EL (cell line): ENCODE results near the gene APH1B.

Source experiments
- DNase-seq: peaks from one replicate; pipeline ENCODE4 v3.0.0-alpha.2; 2016

APH1B gene

DNA sequence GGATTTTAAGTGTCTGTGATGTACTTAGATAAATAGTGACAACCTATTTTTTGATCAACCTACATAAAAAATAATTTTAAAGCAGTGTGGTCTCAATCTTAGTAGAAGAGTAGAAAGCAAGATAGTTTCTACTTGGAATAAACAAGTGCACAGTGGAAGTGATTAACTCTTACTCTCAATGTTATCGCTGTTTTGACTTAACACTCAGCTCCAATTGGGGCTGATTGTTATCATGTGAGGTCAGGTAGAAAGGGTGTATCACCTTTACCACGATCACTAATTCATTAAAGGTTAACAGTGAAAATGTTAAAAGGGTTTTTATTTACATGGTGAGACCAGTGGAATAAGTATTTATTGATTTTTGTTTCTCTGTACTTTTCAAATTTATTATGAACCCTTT, 22.4 kb upstream of the APH1B start:
- no peak for DNase-seq

DNA sequence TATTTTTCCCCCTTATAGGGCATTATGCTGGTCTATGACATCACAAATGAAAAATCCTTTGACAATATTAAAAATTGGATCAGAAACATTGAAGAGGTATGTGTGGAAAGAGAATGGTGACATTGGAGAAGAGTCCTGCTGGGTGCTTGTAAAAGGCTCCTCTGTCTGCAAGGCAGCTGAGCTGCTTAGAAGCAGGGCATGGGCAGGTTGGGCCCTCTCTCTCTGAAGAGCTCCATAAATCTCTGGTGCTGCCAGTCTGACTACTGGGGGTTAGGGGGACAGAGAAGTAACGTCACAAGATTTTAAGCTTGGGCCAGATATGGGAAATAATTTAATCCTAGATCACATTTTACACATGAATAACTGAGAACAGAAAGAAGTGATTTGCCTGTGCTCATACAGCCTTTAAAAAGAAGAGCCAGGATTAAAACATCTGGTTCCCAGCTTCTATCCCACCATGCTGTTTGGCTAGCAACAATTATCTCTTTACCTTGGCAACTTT, 21.9 kb upstream of the APH1B start:
- DNase-seq: no peak

DNA sequence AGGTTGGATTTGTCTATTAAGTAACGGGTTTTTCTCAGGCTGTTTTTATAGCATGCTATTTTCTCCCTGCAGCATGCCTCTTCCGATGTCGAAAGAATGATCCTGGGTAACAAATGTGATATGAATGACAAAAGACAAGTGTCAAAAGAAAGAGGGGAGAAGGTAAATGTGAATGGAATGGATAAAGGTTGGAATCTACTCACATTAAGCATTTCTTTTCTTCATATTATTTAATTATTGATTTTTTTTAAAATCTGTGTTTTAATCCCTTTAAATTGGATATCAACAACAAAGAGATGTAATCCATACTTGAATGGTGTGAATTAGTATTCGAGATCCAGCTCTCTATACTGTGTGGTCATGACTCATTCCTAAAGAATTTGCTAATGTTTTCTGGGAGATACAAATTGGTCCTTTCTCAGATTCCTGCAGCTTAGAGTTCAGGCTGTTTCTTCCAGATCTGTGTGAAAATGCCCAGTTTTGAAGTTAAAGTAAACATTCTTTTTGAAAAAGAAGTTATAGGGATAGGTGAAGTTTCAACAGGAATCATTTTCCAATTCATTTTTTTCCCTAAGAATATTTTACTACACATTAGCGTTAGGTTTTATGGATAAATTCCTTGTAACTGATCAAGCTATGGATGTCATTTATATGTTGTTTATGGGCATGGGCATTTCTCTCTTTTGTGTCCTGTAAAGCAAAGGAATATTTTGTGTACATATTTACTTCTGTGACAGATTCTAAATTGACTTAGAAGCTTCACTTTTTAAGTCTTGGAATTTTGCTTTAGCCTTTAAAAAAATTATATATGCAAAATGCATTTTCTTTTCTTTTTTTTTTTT, 20.8 kb upstream of the APH1B start:
- DNase-seq: peak; percentile 85

DNA sequence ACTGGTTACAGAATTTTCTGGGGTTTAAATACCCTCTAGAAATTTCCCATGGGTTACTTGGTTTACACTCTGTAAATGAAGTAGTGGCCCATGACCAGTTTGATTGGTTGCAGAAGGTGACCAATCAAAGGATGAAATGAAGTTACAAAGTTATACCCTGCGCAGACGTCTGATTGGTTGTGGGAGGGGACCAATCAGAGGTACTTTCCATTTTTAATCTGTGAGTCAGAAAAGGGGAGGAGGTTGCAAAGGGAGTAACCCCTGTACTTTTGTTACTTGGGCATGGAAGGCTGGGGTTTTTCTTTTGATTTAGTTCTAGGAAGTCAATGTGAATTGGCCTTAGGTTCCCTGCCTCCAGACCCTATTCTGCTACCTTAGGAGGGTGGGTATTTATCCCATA, 18.7 kb upstream of the APH1B start:
- no peak for DNase-seq

DNA sequence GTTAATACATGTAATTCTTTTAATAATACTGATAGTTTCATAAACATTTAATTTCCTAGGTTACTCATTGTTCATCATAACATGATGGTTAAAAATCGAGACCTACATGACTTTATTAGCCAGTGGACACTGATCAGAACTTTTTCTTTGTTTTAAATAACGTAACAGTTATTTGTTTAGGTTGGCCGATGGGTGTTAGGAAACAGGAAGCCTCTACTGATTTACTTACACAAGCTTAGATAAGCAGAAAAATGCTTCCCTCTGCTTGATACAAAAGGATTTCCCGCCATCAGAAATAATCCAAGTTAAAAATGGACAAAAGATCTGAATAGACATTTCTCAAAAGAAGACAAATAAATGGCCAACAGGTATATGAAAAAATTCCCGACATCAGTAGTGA, 16.6 kb upstream of the APH1B start:
- DNase-seq: no peak

DNA sequence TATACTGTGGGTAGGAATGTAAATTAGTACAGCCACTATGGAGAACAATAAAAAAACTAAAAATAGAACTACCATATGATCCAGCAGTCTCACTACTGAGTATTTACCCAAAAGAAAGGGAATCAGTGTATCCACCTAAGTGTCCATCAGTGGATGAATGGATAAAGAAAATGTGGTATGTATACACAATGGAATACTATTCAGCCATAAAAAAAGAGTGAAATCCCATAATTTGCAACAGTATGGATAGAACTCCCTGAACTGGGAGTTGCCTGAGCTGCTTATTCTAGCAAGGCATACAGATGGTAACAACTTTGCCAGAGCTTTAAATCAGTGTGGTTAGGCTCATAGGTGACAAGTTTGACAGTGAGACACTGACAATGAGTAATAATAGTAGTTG, 16.1 kb upstream of the APH1B start:
- DNase-seq: no peak

DNA sequence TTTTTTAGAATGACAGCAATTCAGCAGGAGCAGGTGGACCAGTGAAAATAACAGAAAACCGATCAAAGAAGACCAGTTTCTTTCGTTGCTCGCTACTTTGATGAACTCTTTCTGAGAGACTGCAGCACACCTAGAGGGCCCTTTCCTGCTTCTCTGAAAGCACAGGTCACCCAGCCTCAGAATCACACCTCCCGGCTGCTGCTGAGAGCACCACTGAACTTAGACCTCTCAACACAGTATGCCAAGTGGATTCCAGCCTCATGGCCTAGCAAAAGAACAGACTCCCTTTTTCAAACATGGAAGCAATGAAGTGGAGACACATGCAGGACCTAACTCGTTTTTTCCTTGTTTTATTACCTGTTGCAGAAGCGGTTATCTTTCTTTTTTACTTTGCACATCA, 13.9 kb upstream of the APH1B start:
- DNase-seq: no peak

DNA sequence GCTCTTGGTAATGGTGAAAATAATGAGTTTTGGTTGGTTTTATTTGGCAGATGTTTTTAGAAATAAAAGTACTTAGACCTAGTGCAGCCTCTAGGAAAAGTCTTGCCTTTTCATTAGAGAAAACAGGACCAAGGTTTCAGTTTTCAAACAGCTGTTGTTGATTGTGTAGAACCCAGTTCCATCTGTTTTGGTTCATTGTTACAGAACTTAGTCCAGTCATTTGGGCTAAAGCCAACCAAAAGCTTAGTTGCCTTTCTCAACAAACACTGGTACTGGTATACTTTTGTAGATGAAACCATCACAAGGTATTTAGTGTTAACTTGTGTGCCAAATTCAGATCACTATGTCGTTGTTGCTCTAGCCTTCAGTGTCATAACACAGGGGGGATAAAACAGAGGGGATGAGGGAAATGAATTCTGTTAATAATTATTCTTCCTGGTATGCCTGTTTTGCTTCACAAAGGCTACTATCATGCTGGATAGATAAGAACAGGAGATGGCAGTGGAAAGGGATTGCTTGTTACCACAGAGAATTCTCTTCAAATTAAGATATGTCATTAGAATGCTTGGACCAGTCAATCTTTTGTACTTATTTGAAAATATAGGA, 12.6 kb upstream of the APH1B start:
- DNase-seq: no peak

DNA sequence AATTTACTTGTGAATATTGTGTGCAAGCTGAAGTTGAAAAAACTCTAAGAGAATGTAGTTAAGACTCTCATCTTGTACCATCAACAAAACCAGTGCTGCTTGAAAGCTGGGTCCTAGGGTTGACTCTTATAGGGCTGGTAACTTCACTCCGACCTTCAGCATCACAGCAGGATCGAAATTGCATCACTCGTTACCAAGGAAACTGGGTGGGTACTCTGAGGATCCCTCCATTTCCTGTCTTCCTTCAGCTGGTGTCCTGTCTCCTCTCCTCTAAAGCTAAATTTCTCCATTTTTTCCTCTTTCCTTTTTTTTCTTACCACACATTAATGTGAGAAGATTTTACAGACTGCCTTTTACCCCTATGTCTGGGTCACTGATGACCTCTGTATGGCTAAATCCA, 3.0 kb upstream of the APH1B start:
- DNase-seq: no peak

DNA sequence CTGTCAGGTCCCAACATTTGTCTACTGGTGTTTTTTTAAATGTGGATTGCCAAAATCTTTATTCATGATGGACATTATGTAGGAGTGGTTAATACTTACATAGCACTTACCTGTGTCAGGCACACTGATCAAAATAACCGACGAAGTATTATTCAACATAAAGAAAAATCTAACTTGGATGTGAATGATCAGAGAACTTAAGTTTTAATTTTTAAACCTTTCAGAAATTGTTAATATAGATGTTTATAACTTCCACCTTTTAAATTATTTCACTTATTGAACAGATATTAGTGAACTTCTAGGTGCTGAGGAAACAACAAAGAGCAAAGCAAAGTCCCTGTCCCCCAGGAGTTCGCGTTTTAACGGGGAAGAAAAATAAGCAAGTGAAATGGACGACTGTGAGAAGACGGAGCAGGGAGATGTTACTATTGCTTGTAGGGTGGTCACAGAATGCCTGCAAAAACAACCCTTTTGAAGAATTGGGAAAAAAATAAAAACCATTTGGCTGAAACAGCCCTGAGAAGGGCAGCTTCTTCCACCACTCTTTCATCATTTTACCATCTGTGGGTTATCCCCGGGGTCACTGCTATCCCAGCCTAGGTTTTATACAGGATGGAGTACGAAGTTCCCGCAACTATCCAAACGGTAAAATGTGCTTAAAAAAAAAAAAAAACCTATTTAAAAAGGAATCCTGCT, 915 bp upstream of the APH1B start:
- no peak for DNase-seq

DNA sequence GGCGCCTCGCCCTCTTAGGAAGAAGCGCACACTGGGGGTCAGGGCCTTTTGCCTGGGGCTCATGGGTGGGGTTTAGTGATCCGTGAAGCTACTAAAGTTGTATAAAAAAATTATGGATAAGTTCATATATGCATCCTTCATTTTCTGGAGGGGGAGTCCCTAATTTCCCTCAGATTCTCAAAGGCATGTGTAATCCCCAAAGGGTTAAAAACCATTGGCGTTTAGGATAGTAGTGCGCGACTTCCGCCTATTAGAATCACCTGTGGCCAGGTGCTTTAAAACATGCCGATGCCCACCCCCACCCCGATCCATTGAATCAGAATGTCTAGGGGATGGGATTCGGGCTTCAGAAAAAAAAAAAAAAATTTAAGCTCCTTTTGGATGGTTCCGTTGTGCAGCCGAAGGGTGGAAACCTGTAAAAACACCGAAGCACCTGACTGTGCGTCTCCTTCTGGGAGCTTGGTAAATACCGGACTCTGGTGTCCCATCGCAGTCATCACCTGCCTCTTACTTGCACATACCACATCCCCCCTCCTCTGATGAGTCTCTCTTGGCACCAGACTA, 570 bp downstream of the APH1B start:
- no peak for DNase-seq

DNA sequence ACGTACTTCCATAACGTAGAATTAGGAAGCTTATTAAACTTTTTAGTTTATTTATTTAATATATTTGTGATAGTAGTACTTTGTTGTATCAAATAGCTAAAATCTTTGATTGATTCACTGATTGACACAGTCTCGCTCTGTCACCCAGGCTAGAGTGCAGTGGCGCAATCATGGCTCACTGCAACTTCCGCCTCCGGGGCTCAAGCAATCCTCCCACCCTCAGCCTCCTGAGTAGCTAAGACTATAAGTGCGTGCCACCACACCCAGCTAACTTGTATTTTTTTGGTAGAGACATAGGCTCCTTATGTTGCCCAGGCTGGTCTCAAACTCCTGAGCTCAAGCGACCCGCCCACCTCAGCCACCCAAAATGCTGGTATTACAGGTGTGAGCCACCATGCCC, 5.7 kb downstream of the APH1B start:
- DNase-seq: no peak

DNA sequence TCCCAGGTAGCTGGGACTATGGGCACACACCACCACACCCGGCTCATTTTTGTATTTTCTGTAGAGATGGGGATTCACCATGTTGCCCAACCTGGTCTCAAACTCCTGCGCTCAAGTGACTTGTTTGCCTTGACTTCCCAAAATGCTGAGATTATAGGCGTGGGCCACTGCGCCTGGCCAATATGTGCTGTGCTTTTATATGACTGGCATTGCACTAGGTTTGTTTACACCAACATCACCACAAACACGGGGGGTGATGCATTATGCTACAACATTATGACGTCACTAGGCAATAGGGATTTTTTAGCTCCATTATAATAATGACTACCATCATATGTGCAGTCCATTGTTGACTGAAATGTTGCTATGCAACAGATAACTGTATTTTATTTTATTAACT, 6.9 kb downstream of the APH1B start:
- DNase-seq: no peak

DNA sequence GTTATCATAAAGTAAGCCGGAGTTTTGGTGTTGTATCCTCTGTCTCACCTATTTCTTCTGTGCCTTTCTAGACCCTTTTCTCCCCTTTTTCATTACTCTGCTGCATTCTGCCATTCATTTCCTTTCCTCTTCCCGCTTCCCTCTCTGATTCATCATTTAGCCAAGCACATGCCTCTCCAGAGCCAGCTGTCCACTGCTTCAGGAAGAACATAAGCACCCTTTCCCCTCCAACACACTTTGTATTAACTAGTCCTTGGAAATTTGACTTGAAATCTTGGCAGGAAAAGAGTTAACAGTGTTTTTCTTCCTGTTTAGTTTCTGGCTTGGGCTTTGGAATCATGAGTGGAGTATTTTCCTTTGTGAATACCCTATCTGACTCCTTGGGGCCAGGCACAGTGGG, 9.7 kb downstream of the APH1B start:
- peak; percentile 28 for DNase-seq

DNA sequence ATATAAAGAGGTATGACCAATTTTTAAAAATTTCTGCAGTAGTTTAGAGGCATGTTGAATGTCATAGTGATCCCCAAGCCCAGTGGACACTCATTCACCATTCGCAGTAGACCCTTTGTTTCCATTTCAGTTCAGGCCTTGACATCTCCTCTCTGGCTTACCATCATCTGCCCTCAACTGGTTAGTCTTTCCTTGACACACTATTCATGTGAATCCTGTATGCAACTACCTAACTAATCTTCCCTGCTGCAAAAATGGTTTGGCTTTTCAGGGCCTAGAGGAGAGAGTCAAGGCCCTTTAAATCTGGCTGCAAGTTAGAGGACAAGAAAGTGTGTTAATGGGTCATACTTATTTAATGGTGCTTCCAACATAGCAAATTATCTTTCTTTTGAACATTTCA, 10.9 kb downstream of the APH1B start:
- DNase-seq: no peak

DNA sequence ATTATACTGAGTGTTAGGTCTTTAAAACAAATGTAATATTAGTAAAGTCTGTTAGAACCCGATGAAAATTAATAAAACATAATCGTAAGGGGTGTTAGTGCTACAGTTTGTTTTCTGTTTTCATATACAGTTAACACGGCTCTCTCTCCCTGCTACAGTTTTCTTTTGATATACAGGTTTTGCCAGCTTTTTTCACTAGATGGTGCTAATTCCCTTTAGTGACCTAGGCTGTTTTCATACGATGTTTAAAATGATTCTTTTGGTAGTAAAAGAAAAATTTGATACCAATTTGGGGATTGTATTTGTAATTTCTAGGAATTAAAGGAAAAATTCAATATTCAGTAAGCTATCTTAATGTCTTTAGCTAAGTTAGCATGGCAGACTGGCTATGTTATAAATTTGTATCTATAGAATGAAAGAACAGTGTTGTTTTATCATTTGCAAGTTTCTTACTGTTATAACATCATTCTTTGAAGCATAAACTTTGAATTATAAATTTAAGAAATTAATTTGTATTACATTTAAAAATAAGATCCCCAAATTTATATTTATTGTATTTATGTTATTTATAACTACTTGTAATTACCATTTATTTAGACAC, 11.5 kb downstream of the APH1B start:
- peak; percentile 66 for DNase-seq

DNA sequence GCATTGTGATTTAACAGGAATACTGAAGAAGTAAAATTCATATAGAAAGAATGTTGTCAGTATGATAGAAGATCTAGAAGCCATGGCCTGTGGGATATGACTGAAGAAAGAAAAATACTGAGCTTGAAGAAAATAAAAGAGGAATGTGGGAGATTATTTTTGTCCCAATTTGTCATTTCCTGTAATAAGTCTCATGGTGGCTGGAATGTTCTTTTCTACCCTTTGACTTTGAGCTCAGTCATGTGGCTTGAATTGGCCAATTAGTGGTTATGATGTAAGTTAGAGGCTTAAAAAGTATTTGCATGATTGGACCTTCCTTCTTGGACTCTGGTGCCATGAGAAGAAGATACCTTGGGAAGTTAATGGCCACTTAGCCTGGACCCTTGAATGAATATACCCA, 14.1 kb downstream of the APH1B start:
- peak; percentile 89 for DNase-seq

DNA sequence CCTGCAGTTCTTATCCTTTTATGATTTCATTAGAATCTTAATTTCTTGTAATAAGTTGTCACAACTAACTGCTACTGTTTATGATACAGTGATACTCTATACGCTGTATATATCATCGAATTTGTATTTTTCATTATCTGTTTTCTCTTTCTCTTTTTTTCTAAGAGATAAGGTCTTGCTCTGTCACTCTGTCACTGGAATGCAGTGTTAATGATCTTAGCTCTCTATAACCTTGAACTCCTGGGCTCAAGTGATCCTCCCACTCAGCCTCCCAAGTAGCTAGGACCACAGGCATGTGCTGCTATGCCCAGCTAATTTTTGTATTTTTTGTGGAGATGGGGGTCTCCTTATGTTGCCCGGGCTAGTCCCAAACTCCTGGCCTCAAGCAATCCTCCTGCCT, 14.8 kb downstream of the APH1B start:
- DNase-seq: no peak

DNA sequence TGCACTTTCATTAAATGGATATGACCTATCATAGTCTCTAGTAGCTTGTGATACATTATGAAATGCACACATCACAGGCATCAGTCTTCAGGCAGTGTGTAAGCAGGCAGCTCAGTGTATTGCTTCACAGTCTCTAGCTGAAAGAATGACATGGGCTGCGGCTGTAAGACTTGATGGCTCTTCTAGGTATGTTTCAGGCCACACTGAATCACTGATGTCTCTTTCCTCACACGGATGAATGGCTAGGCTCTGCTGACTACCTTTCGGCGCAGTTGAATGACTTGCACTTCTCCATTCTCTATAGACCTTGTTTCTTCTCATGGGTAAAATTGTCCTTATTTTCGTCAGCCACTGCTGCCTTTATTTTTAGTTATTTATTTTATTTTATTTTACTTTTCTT, 15.4 kb downstream of the APH1B start:
- DNase-seq: no peak

DNA sequence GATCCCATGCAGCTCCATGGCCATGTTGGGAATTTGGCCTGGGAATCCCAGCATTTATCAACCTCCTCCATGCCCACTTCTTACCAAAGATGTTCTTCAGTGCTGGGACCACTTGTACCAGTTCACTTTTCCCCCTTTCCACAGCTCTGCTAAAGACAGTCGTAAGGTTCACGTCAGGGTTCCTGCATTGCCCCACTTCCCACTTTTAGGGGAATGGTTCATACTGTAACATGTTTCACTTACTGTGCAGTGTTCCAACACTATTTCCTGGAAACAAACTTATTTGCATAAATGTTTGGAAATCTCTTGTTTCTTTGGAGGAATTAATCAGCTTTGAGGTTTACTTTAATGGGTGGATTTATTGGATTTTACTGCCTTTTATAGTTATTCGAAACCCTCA, 17.0 kb downstream of the APH1B start:
- DNase-seq: no peak

DNA sequence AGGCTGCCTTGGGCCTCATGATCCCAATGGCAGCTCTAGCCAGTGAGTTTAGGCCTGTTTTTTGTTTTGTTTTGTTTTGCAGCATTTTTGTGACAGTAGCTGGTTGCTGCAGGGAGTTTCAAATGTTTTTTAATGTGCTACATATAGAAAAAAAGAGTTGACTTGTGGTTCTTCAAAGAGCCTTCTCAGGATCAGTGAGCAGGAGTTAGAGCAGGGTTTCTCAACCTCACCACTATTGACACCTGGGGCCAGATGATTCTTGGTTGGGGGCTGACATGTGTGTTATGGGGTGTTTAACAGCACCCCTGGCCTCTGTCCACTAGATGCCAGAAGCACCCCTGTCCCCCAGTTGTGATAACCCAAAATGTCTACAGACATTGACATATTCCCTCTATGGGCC, 17.9 kb downstream of the APH1B start:
- no peak for DNase-seq

DNA sequence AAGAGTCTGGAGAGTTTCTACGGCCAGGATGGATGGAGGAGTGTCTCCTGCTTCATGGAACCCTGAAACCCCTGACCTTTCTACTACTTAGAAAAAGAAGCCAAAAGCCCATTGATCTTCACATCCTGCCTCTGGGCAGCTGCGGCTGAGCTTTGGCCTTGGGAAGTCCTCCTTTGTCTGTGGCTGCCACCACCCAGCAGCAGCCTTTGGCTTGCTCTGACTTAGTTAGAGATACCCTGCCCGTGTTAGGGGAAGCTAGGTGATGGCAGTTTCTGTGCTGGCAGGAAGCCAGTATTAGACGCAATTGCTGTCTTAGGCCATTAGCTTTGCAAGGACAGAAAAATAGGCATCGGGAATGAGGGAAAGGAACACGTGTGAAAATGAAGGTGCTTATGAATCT, 18.8 kb downstream of the APH1B start:
- DNase-seq: no peak

DNA sequence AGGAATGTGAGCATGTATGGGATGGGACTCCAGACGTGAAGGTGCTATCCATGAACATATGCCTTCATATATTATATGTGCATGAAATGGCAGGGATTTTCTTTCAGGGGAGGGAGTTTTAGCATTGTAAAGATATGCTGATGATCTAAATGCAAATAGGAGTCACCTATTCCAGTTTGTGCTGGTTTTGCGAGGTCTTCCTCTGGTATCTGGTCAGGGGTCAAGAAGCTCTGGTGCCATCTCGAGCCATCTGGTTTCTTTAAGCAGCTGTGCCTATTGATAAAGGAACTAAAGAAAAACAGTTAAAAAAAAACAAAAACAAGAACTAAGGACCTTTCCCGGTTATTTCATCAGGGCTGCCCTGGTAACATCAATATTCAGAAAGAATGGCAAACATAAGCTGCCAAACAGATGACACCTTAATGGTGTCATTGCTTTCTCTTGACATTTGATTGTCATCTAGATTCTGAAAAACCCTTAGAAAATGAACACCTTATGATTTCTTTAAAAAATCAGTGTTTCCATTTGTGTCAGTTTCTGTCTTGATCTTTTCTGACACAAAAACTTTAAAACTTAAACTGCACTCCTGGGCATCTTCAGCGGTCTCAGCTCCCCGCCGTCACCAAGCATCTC, 22.7 kb downstream of the APH1B start:
- no peak for DNase-seq
